Measurements from ENCODE around the gene ALDH1B1.

DNA sequence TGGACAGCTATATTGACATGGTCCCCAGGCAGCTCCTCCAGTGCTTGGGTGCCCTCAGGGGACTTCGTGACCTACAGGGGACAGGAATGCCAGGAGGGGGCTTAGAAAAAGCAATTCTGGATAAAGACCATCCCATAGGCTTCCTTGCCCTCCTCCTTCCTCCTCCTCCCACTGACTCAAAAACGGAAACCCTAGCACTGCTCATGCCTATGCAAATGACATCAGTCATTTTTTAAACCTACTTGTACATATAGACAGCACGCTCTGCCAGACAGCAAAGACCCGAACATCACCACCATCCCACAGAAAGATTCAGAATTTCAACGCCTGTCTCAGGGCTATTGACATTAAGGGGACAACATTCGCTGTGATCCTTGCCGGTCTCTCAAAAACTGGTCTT lies 20.8 kb downstream of the ALDH1B1 start:
- TF ChIP-seq POLR2AphosphoS5 (IDR thresholded peaks at IDR 0.05; ENCODE audit: low read depth, low read length) = no peak
- TF ChIP-seq, protein P1, sequence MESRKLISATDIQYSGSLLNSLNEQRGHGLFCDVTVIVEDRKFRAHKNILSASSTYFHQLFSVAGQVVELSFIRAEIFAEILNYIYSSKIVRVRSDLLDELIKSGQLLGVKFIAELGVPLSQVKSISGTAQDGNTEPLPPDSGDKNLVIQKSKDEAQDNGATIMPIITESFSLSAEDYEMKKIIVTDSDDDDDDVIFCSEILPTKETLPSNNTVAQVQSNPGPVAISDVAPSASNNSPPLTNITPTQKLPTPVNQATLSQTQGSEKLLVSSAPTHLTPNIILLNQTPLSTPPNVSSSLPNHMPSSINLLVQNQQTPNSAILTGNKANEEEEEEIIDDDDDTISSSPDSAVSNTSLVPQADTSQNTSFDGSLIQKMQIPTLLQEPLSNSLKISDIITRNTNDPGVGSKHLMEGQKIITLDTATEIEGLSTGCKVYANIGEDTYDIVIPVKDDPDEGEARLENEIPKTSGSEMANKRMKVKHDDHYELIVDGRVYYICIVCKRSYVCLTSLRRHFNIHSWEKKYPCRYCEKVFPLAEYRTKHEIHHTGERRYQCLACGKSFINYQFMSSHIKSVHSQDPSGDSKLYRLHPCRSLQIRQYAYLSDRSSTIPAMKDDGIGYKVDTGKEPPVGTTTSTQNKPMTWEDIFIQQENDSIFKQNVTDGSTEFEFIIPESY (IDR thresholded peaks at IDR 0.05; ENCODE audit: extremely low read depth, insufficient replicate concordance, low read length) = no peak
- TF ChIP-seq EGR1 (IDR thresholded peaks at IDR 0.05; ENCODE audit: low read depth) = no peak
- TF ChIP-seq, protein P2, sequence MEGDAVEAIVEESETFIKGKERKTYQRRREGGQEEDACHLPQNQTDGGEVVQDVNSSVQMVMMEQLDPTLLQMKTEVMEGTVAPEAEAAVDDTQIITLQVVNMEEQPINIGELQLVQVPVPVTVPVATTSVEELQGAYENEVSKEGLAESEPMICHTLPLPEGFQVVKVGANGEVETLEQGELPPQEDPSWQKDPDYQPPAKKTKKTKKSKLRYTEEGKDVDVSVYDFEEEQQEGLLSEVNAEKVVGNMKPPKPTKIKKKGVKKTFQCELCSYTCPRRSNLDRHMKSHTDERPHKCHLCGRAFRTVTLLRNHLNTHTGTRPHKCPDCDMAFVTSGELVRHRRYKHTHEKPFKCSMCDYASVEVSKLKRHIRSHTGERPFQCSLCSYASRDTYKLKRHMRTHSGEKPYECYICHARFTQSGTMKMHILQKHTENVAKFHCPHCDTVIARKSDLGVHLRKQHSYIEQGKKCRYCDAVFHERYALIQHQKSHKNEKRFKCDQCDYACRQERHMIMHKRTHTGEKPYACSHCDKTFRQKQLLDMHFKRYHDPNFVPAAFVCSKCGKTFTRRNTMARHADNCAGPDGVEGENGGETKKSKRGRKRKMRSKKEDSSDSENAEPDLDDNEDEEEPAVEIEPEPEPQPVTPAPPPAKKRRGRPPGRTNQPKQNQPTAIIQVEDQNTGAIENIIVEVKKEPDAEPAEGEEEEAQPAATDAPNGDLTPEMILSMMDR (IDR thresholded peaks at IDR 0.05 in 2 of 3, conservative IDR thresholded peaks at IDR 0.05 in 1 of 3; ENCODE audit: borderline replicate concordance in 1 of 3, insufficient read depth in 1 of 3, low read depth in 2 of 3, low read length in 2 of 3) = no peak
- TF ChIP-seq CEBPB (IDR thresholded peaks at IDR 0.05; ENCODE audit: low read depth) = no peak

Data from HCT116 (cell line).